ENCODE measurements around the gene LTK.

DNA sequence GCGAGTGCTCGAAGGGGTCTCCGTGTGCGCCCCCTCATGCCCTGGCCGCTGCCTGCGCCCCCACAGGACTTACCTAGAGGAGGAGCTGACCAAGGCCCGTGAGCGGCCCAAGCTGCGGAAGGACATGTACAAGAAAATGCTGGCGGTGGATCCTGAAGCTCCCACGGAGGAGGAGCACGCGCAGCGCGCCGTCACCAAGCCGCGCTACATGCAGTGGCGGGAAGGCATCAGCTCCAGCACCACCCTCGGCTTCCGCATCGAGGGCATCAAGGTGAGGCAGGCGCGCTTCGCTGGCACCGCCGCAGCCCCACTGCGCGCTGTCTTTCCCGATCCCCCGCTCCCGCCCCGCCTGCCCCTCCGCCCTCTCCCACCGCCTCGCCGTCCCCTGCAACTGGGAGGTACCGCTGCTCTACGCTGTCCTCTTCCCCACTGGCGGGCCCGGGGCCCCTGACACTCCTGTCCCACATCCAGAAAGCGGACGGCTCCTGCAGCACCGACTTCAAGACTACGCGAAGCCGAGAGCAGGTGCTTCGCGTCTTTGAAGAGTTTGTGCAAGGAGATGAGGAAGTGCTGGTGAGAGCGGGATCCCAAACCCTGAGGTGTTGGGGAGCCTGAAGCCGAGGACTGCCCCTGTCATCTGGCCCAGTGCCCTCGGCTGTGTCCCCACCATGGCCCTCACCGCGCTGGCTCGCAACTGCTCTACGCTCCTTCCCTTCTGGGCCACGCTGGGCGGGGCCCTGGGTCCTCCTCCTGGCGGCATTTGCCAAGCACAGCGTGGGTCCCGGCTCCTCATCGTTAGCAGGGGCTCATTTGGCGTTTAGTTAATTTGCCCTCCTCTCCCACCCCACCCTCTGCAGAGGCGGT, 11.5 kb downstream of the LTK start:
- TF ChIP-seq, protein P1, sequence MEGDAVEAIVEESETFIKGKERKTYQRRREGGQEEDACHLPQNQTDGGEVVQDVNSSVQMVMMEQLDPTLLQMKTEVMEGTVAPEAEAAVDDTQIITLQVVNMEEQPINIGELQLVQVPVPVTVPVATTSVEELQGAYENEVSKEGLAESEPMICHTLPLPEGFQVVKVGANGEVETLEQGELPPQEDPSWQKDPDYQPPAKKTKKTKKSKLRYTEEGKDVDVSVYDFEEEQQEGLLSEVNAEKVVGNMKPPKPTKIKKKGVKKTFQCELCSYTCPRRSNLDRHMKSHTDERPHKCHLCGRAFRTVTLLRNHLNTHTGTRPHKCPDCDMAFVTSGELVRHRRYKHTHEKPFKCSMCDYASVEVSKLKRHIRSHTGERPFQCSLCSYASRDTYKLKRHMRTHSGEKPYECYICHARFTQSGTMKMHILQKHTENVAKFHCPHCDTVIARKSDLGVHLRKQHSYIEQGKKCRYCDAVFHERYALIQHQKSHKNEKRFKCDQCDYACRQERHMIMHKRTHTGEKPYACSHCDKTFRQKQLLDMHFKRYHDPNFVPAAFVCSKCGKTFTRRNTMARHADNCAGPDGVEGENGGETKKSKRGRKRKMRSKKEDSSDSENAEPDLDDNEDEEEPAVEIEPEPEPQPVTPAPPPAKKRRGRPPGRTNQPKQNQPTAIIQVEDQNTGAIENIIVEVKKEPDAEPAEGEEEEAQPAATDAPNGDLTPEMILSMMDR (IDR thresholded peaks at IDR 0.05; ENCODE audit: borderline replicate concordance, extremely low read depth, low read length, poor library complexity, severe bottlenecking), result no peak
- no peak for TF ChIP-seq EZH2 (IDR thresholded peaks at IDR 0.05; ENCODE audit: borderline replicate concordance, low read depth, low read length, severe bottlenecking)
